ENCODE data around the gene AXIN2. TPM values are rescaled to one million over a fixed set of nuclear protein-coding genes. Genes with fewer than 3 reads are reported as not detected.

The AXIN2 gene
- total RNA-seq, 1 donor from 2014 or later = 3.7 TPM

DNA sequence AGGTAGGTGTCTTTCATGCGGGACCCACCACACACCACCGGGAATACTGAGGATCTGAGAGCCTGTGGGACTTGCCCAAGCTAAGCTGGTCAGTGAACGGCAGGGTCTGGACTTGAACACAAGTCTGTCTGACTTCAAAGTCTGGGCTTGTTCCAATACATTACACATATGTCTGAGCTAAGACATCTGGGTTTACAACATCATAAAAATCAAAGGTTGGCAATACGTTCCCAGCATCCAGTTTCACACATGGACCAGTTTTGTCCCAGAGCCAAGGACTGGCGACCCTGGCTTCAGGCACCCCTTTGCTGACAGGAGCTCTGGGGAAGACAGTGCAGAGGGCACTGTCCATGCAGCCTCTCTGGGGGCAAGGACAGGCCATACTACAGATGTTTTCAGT lies 27.9 kb upstream of the AXIN2 start:
- Mint-ChIP-seq H3K4me3 (ENCODE audit: unreplicated experiment) (no peak overlapping the region), H3K36me3 (ENCODE audit: low read depth) (no peaks in the 10 kb centered on the region), H3K9me3 (ENCODE audit: low read depth) (no peaks in the 10 kb centered on the region), H3K27me3 (ENCODE audit: low read depth) (no peaks in the 10 kb centered on the region), H3K4me1 (ENCODE audit: low read depth) (peaks cover 5% of the 10 kb centered on the region), H3K27ac (ENCODE audit: unreplicated experiment) (no peak overlapping the region)
- TF ChIP-seq, protein P1, sequence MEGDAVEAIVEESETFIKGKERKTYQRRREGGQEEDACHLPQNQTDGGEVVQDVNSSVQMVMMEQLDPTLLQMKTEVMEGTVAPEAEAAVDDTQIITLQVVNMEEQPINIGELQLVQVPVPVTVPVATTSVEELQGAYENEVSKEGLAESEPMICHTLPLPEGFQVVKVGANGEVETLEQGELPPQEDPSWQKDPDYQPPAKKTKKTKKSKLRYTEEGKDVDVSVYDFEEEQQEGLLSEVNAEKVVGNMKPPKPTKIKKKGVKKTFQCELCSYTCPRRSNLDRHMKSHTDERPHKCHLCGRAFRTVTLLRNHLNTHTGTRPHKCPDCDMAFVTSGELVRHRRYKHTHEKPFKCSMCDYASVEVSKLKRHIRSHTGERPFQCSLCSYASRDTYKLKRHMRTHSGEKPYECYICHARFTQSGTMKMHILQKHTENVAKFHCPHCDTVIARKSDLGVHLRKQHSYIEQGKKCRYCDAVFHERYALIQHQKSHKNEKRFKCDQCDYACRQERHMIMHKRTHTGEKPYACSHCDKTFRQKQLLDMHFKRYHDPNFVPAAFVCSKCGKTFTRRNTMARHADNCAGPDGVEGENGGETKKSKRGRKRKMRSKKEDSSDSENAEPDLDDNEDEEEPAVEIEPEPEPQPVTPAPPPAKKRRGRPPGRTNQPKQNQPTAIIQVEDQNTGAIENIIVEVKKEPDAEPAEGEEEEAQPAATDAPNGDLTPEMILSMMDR (IDR thresholded peaks at IDR 0.05) = no peak
- DNase-seq (ENCODE audit: low spot score) = no peak

DNA sequence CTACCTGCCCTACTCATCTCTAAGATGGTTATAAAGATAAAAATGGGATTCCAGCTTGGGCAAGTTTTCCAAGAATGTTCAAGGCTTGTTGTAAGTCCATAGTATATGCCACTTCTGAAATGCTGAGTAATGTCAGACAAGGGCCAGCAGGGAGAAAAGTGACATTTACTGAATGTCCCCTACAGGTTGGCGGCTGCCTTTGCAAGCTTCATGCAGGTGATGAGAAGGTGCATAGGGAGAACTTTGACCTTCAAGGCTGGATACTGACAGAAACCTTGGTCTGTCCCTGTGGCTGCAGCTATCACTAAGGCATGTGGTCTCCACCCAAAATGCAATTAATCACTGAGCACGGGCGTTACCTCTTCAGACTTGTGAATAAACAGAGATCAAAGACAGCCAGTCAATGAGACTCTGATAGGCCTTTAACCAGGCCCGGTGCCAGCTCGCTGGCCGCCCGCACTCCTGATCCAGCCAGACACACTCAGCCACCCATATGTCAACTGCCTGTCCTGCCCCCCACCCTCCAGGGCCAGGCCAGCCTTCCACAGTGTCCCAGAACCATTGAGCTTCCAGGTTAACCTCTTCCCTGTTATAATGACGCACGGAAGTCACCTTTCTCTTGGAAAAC lies 26.8 kb upstream of the AXIN2 start:
- H3K27ac Mint-ChIP-seq (ENCODE audit: unreplicated experiment) = no peak overlapping the region
- DNase-seq (ENCODE audit: low spot score) = no peak
- no peaks in the 10 kb centered on the region for H3K4me1 Mint-ChIP-seq (ENCODE audit: low read depth)
- H3K4me3 Mint-ChIP-seq (ENCODE audit: unreplicated experiment) = no peak overlapping the region
- H3K36me3 Mint-ChIP-seq (ENCODE audit: low read depth) = no peaks in the 10 kb centered on the region
- H3K27me3 Mint-ChIP-seq (ENCODE audit: low read depth) = no peaks in the 10 kb centered on the region
- TF ChIP-seq, protein P1 (IDR thresholded peaks at IDR 0.05) = no peak
- no peaks in the 10 kb centered on the region for H3K9me3 Mint-ChIP-seq (ENCODE audit: low read depth)

DNA sequence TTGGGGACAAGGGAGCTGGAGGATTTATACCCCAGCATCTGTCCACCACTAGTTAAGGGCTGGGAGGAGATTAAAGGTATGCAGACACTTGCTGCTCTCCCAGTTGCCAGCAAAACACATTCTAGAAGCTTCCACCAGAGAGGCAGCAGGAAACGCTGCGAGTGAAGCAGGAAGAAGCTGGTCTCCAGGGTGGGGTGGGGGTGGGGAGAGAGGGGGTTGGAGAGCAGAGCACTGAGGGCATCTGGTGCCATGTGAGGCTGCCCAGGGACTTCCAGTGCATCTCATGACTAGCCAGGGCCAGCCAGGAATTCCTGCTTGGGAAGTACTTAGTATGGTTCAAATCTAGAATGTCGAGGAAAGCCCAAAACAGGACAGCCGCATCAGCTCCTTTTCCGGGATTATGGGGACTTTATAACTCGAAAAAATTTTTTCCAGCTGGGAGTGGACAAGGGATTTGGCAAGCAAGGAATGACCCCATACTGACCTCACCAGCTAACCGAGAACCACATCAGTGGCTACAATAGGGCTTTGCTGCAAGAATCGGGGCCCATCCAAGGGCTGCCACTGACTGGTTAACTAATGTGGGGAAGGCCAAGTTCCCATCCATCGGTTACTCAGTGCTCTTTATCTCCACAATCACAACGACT lies 26.2 kb upstream of the AXIN2 start:
- Mint-ChIP-seq H3K36me3 (ENCODE audit: low read depth) (no peaks in the 10 kb centered on the region), H3K27me3 (ENCODE audit: low read depth) (no peaks in the 10 kb centered on the region), H3K27ac (ENCODE audit: unreplicated experiment) (no peak overlapping the region), H3K4me1 (ENCODE audit: low read depth) (no peaks in the 10 kb centered on the region), H3K9me3 (ENCODE audit: low read depth) (no peaks in the 10 kb centered on the region), H3K4me3 (ENCODE audit: unreplicated experiment) (no peak overlapping the region)
- no peak for DNase-seq (ENCODE audit: low spot score)
- TF ChIP-seq, protein P1 (IDR thresholded peaks at IDR 0.05) = no peak

GRCh38 chr17:65586899-65587298 lies 25.5 kb upstream of the AXIN2 start:
- Mint-ChIP-seq H3K27me3 (ENCODE audit: low read depth) (no peaks in the 10 kb centered on the region), H3K9me3 (ENCODE audit: low read depth) (no peaks in the 10 kb centered on the region), H3K4me1 (ENCODE audit: low read depth) (no peaks in the 10 kb centered on the region), H3K27ac (ENCODE audit: unreplicated experiment) (no peak overlapping the region), H3K4me3 (ENCODE audit: unreplicated experiment) (no peak overlapping the region), H3K36me3 (ENCODE audit: low read depth) (no peaks in the 10 kb centered on the region)
- TF ChIP-seq, protein P1 (IDR thresholded peaks at IDR 0.05) = no peak
- DNase-seq (ENCODE audit: low spot score) = no peak

DNA sequence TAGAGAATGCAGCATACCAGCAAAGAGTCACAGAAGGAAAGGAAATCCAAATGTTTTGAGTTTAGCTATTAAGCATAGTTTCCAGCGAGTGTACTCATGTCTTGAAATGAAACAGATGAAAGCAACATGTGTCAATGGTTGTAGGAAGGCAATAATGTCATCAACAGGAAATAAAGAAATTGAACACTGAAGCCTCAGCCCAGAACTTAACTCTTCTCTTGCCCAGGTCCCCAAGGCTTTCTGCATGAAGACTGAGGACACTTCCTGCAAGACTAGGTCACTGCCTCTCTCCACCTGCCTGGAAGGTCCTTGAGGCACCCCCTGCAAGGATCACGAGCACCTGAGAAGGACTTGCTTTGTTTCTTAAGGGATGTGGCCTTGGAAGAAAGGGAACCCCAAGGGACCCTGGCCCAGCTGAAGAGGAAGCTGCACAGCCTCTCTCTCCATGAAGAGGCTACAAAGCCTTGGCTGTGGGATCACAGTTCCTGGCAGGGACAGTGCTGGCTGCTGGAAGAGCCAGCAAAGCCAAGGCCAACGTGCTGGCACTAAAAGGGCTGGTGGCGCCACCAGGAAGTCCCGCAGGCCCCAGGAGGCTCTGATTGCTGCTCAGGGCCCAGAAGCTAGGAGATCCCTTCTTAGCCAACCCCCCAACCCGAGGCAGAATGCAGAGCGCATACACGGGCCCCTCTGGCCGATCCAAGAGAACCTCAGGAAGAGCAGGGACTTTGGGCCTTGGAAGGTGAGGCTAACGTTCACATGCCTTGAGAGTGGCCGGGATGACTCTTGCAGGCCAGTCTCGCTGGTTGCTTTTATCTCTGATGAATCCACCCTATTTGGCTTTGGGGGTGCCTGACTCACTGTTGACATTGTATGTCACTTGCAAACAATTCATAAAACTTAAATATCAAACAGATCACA lies 23.4 kb upstream of the AXIN2 start:
- no peak overlapping the region for H3K4me3 Mint-ChIP-seq (ENCODE audit: unreplicated experiment)

More for the DNA sequence above, 23.4 kb upstream of the AXIN2 start:
- H3K9me3 Mint-ChIP-seq (ENCODE audit: low read depth) = no peaks in the 10 kb centered on the region
- no peaks in the 10 kb centered on the region for H3K36me3 Mint-ChIP-seq (ENCODE audit: low read depth)
- H3K27me3 Mint-ChIP-seq (ENCODE audit: low read depth) = no peaks in the 10 kb centered on the region
- DNase-seq (ENCODE audit: low spot score) = no peak
- no peak overlapping the region for H3K27ac Mint-ChIP-seq (ENCODE audit: unreplicated experiment)
- H3K4me1 Mint-ChIP-seq (ENCODE audit: low read depth) = no peaks in the 10 kb centered on the region
- TF ChIP-seq, protein P1 (IDR thresholded peaks at IDR 0.05) = no peak

Measured in chondrocyte (in vitro differentiated cells).